H1 (cell line): ENCODE measurements around the gene UTP25. TPM values are rescaled to one million over a fixed set of nuclear protein-coding genes. Genes with fewer than 3 reads are reported as not detected.

ENCODE experiments used
- BACH1 ChIP-seq: IDR thresholded peaks from 2 replicates; pipeline ENCODE4 v1.6.1; 2012; ENCODE audit warnings: low read length, improper control_type of control experiment
- BCL11A ChIP-seq, 2 experiments: IDR thresholded peaks; one replicate each; pipeline ENCODE4 v1.6.1; 2011; ENCODE audit warnings: low read depth in 2 of 2, low read length in 2 of 2, mild to moderate bottlenecking in 2 of 2
- EP300 ChIP-seq, 2 experiments: IDR thresholded peaks; 1 replicate in 1 of 2; 2 replicates in 1 of 2; pipeline ENCODE4 v1.6.1; 2011 to 2012; ENCODE audit warnings: low read depth in 2 of 2, low read length in 2 of 2, mild to moderate bottlenecking in 2 of 2, borderline replicate concordance in 1 of 2, inconsistent platforms in 1 of 2, moderate library complexity in 1 of 2
- JUND ChIP-seq: IDR thresholded peaks from 2 replicates; pipeline ENCODE4 v1.6.1; 2011; ENCODE audit warnings: mild to moderate bottlenecking, improper control_type of control experiment, low read length
- SIN3A ChIP-seq, 2 experiments: IDR thresholded peaks in 1 of 2; conservative IDR thresholded peaks in 1 of 2; 2 replicates each; pipeline ENCODE4 v1.6.1; 2011 to 2012; ENCODE audit warnings: low read length in 2 of 2, improper control_type of control experiment in 1 of 2, low read depth in 1 of 2, mild to moderate bottlenecking in 1 of 2
- TAF7 ChIP-seq: optimal IDR thresholded peaks from 2 replicates; pipeline ENCODE3; 2011; ENCODE audit warnings: low read depth, mild to moderate bottlenecking, inconsistent platforms, low read length, moderate library complexity, borderline replicate concordance
- TEAD4 ChIP-seq: IDR thresholded peaks from 2 replicates; pipeline ENCODE4 v1.6.1; 2012; ENCODE audit warnings: low read depth, low read length, inconsistent platforms, mixed read lengths
- polyA plus RNA-seq, 7 experiments: library from polyadenylated mRNA; depleted of rRNA in 3 of 7; stranded (reverse) in 5 of 7; unstranded in 2 of 7; fragments of >200 nt in 5 of 7; fragments of 200-250 nt in 2 of 7; gene quantifications; 1 replicate in 5 of 7; 2 replicates in 1 of 7; 4 replicates in 1 of 7; pipeline versions ENCODE4 v1.2.1 to v1.2.3, GENCODE V29; 2011 to 2013; ENCODE audit warnings: missing spikeins in 2 of 7, mixed read lengths in 2 of 7
- total RNA-seq: library from RNA; stranded (reverse); fragmentation: NEBNext Ultra II Directional; extraction: Animal tissue kit (Norgen Biotek cat#: 25700); gene quantifications from 2 replicates; pipeline ENCODE4 v1.2.1, GENCODE V29; 2021

The UTP25 gene
- total and polyA plus RNA-seq, 2 of the 8 experiments (the other 6 are each of a cell fraction or from before 2014, with no cell fraction given), result 4.0 to 7.6 TPM

DNA sequence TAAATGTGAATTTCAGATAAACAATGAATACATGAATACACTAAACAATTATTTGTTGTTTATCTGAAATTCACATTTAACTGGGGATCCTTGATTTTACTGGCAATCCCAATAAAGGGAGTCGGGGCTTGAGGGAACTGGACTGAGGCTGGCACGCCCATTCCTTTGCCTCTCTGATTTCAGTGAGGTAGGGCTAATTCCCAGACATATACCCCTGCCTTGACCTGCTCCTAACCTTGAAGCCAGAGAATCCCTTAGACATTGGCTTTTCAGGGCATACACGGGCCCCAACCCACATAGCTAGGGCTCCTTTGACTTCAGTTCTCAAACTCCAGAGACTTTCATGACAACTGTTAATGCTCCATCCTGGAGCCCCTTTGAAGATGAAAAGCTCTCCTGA is 10.8 kb upstream of the UTP25 start (continued):
- TF ChIP-seq TAF7, result no peak
- no peak for TF ChIP-seq TEAD4
- no peak for TF ChIP-seq BACH1
- no peak for TF ChIP-seq EP300 (IDR thresholded peaks at IDR 0.05; ENCODE audit: borderline replicate concordance in 1 of 2, low read depth in 2 of 2, low read length in 2 of 2)
- TF ChIP-seq BCL11A (IDR thresholded peaks at IDR 0.05; ENCODE audit: low read depth in 2 of 2, low read length in 2 of 2), result no peak
- no peak for TF ChIP-seq JUND
- TF ChIP-seq SIN3A (conservative IDR thresholded peaks at IDR 0.05 in 1 of 2, IDR thresholded peaks at IDR 0.05 in 1 of 2; ENCODE audit: low read depth in 1 of 2, low read length in 2 of 2), result no peak
- TF ChIP-seq, all 59 proteins: peak for 0
